Transverse colon (tissue), 4 donors: Measurements from ENCODE around the gene SARDH.

Source experiments
- POLR2AphosphoS5 ChIP-seq, 3 donors: sonication (generic); formaldehyde crosslinking; IDR thresholded peaks; one replicate each; pipeline ENCODE4 v1.6.1; 2016; ENCODE audit warnings: antibody characterized with exemption in 3 of 3
- TF ChIP-seq, protein P1 (sequence below), 5 experiments: fragments of 200-600 bp in 3 of 5; fragments of 450-650 bp in 2 of 5; sonication (generic) in 3 of 5; IDR thresholded peaks; 1 replicate in 2 of 5; 2 replicates in 3 of 5; pipeline ENCODE4 v1.5.1; 2016 to 2017; ENCODE audit warnings: antibody characterized with exemption in 5 of 5, inconsistent platforms in 3 of 5, mild to moderate bottlenecking in 2 of 5, moderate library complexity in 1 of 5

DNA sequence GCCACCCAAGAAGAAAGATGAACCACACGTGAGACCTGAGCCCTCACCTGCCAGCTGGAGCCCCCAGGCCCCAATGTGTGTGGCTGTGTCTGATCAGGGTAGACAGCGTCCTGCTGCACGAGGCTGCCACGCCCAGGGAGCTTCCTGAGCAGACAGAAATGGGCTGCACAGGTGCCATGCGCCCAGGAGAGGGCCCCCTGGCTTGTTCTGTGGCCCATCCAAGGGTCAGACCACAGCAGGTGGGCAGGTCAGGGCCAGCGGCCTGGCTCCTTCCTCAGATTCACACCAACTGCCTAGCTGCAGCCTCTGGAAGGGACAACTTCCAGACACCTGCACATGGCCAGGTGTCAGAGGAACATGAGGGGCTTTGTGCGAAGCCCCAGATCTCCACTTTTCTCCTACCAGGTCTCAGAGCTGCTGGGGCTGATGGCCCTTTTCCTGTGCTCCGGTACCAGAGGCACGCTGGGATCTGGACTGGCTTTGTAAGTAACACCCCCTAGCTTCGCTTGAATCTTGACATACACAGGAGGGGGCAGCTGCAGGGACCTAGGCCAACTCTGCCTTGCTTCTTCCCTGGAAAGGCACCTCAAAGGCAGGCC lies 10.8 kb downstream of the SARDH start:
- TF ChIP-seq, protein P1, sequence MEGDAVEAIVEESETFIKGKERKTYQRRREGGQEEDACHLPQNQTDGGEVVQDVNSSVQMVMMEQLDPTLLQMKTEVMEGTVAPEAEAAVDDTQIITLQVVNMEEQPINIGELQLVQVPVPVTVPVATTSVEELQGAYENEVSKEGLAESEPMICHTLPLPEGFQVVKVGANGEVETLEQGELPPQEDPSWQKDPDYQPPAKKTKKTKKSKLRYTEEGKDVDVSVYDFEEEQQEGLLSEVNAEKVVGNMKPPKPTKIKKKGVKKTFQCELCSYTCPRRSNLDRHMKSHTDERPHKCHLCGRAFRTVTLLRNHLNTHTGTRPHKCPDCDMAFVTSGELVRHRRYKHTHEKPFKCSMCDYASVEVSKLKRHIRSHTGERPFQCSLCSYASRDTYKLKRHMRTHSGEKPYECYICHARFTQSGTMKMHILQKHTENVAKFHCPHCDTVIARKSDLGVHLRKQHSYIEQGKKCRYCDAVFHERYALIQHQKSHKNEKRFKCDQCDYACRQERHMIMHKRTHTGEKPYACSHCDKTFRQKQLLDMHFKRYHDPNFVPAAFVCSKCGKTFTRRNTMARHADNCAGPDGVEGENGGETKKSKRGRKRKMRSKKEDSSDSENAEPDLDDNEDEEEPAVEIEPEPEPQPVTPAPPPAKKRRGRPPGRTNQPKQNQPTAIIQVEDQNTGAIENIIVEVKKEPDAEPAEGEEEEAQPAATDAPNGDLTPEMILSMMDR (IDR thresholded peaks at IDR 0.05), result no peak
- no peak for TF ChIP-seq POLR2AphosphoS5 (IDR thresholded peaks at IDR 0.05)
